SU-DHL-6 (cell line): Measurements from ENCODE around the gene PLD3.

Source experiments
- EZH2phosphoT487 ChIP-seq: fragments of 200-600 bp; sonication (generic), shearing (Covaris generic); conservative IDR thresholded peaks from 2 replicates; pipeline ENCODE4 v1.6.1; 2018; ENCODE audit warnings: mild to moderate bottlenecking, antibody characterized with exemption, low read length, moderate library complexity, mixed read lengths
- TF ChIP-seq, protein P1 (sequence below): fragments of 200-600 bp; sonication (generic); IDR thresholded peaks from one replicate; pipeline ENCODE4 v1.5.1; 2017; ENCODE audit warnings: antibody characterized with exemption, mild to moderate bottlenecking, low read length, moderate library complexity; ENCODE audit not compliant: insufficient read depth, poor library complexity, severe bottlenecking

DNA sequence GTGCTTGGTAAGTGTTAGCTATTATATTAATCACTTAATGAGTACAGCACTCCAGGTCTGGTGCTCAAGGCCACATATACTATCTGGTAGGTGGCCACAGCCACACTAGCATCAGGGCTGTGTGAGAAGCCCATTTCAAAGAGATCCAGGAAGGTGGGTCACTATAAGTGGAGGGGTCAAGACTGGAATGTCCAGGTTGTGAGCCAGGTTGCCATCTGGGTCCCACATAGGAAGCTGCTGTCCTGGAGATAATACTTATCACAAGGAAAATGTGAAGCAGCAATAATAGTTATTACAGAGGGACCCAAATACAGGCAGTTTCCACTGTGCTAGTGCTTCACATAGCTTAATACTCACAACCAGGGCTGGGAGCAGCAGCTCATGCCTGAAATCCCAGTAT is 13.4 kb upstream of the PLD3 start:
- TF ChIP-seq, protein P1, sequence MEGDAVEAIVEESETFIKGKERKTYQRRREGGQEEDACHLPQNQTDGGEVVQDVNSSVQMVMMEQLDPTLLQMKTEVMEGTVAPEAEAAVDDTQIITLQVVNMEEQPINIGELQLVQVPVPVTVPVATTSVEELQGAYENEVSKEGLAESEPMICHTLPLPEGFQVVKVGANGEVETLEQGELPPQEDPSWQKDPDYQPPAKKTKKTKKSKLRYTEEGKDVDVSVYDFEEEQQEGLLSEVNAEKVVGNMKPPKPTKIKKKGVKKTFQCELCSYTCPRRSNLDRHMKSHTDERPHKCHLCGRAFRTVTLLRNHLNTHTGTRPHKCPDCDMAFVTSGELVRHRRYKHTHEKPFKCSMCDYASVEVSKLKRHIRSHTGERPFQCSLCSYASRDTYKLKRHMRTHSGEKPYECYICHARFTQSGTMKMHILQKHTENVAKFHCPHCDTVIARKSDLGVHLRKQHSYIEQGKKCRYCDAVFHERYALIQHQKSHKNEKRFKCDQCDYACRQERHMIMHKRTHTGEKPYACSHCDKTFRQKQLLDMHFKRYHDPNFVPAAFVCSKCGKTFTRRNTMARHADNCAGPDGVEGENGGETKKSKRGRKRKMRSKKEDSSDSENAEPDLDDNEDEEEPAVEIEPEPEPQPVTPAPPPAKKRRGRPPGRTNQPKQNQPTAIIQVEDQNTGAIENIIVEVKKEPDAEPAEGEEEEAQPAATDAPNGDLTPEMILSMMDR = no peak
- no peak for TF ChIP-seq EZH2phosphoT487
